ENCODE data around the gene GALM.

DNA sequence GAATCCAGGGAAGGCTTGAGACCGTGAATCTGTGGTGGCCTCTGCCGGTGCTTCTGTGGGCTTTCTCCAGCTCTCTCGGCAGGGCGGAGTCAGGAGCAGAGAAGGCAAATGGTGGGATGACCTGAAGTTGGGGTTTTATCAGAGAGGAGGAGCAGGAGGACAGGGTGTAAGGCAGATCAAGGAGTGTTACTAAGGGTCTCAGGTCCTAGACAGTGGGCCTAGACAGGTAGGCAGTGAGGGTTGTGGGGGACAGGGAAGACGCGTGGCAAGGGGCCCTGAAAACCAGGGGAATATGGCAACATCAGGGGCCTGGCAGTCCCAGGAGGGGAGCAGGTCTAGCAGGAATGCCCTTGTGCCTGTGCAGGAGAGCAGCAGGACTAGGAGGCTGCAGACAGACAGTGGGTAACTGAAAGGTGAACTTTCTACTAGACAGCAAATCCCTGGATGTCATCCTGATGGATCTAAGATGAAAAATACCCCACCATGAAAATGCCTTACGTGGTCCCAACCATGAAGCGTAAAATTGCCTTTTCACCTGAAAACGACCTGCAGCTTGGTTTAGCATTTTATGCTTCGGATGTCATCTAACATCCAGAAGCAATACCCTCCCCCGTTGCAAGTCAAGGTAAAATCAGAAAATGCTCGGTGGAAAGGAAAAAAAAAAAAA, 43.1 kb downstream of the GALM start:
- TF ChIP-seq, protein P1, sequence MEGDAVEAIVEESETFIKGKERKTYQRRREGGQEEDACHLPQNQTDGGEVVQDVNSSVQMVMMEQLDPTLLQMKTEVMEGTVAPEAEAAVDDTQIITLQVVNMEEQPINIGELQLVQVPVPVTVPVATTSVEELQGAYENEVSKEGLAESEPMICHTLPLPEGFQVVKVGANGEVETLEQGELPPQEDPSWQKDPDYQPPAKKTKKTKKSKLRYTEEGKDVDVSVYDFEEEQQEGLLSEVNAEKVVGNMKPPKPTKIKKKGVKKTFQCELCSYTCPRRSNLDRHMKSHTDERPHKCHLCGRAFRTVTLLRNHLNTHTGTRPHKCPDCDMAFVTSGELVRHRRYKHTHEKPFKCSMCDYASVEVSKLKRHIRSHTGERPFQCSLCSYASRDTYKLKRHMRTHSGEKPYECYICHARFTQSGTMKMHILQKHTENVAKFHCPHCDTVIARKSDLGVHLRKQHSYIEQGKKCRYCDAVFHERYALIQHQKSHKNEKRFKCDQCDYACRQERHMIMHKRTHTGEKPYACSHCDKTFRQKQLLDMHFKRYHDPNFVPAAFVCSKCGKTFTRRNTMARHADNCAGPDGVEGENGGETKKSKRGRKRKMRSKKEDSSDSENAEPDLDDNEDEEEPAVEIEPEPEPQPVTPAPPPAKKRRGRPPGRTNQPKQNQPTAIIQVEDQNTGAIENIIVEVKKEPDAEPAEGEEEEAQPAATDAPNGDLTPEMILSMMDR (conservative IDR thresholded peaks at IDR 0.05; ENCODE audit: low read depth, low read length): no peak
- TF ChIP-seq EZH2 (IDR thresholded peaks at IDR 0.05; ENCODE audit: low read length, unreplicated experiment) (no peak), EZH2phosphoT487 (IDR thresholded peaks at IDR 0.05; ENCODE audit: borderline replicate concordance, low read length) (no peak)

Data from PC-3 (cell line).